ENCODE measurements around the gene DDX50. TPM values are rescaled to one million over a fixed set of nuclear protein-coding genes. Genes with fewer than 3 reads are reported as not detected.

Gene DDX50
- total and polyA plus RNA-seq, 5 donors from 2014 or later, result 36.6 to 47.3 (median 39.7) TPM

DNA sequence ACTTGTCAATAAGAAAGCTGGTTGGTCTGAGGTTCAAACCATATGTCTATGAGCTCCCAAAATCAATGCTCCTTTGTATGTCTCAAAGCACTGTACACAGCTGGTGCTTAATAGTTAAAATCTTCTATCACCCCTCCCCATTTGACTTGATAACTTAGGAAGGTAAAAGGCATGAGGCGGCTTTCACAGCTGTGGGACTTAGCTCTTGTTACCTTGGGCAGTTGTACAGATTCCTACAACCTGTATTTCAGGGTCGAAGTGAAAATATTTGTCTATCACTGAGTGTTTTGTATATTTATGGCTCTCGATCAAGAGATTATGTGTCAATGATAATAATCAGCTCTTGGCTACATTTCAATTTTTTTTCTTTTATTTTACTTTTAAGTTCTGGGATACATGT, 86.5 kb downstream of the DDX50 start:
- Histone ChIP-seq H3K27me3 (ENCODE audit: control insufficient read depth, insufficient read depth, low read length) (no peaks in the 10 kb centered on the region), H3K4me1 (ENCODE audit: control insufficient read depth, insufficient read depth, low read length, poor library complexity, severe bottlenecking) (peaks cover 39% of the 10 kb centered on the region), H3K9me3 (ENCODE audit: control insufficient read depth in 2 of 2, low read length in 2 of 2) (no peaks in the 10 kb centered on the region), H3K4me3 (ENCODE audit: low read depth, low read length) (peak overlapping the region; percentile 78), H3K36me3 (ENCODE audit: control insufficient read depth, insufficient read depth, low read length) (peaks cover 23% of the 10 kb centered on the region), H3K27ac (ENCODE audit: insufficient read depth, low read length, poor library complexity, severe bottlenecking) (peak overlapping the region; percentile 81)
- Mint-ChIP-seq H3K4me3 (peak overlapping the region; percentile 95 to 99 (median 96)), H3K27ac (peak overlapping the region in 1 of 3 donors; percentile 91), H3K9me3 (peaks cover 0 to 2% (median 0%) of the 10 kb centered on the region in 7 donors), H3K36me3 (peaks cover 7% of the 10 kb centered on the region), H3K27me3 (no peaks in the 10 kb centered on the region), H3K4me1 (peaks cover 26 to 52% (median 38%) of the 10 kb centered on the region in 4 donors)
- ATAC-seq (ENCODE audit: low read depth in 2 of 2) (no peak), DNase-seq (no peak)

DNA sequence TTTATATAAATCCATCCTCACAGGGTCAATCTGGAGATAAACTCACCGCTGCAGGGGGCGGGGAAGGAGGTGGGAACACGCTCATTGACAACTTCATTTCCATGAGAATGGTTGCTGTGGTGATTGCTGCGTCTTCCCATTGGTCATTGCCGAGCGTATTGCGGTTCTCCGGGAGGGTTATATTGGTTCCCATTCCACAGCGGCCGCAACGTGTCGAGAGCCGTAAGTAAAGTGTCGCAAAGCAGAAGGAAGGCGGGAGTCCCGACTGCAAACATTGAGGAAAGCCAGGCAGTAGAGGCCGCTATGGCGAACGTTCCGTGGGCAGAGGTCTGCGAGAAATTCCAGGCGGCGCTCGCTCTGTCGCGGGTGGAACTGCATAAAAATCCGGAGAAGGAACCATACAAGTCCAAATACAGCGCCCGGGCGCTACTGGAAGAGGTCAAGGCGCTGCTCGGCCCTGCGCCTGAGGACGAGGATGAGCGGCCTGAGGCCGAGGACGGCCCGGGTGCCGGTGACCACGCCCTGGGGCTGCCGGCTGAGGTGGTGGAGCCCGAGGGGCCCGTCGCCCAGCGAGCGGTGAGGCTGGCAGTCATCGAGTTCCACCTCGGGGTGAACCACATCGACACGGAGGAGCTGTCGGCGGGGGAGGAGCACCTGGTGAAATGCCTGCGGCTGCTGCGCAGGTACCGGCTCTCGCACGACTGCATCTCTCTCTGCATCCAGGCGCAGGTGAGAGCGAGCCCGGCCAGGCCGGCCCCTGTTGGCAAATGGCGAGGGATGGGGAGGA, 87.6 kb downstream of the DDX50 start, which contains the start of gene KIFBP:
KIFBP (plus strand) TSS at position 274 of the 787 bp plus-strand sequence; CDS start at position 304, 30 bp downstream.
- Histone ChIP-seq H3K4me1 (ENCODE audit: control insufficient read depth, insufficient read depth, low read length, poor library complexity, severe bottlenecking) (peaks cover 41% of the 10 kb centered on the region), H3K9me3 (ENCODE audit: control insufficient read depth in 2 of 2, low read length in 2 of 2) (no peaks in the 10 kb centered on the region), H3K27ac (ENCODE audit: insufficient read depth, low read length, poor library complexity, severe bottlenecking) (peak within 1 kb of the TSS; percentile 81), H3K36me3 (ENCODE audit: control insufficient read depth, insufficient read depth, low read length) (peaks cover 15% of the 10 kb centered on the region), H3K27me3 (ENCODE audit: control insufficient read depth, insufficient read depth, low read length) (no peaks in the 10 kb centered on the region), H3K4me3 (ENCODE audit: low read depth, low read length) (peak within 1 kb of the TSS; percentile 78)
- H3K27ac Mint-ChIP-seq, result peak within 1 kb of the TSS; percentile 91 to 97 (median 97)
- peaks cover 6% of the 10 kb centered on the region for H3K36me3 Mint-ChIP-seq
- peak within 1 kb of the TSS; percentile 95 to 99 (median 96) for H3K4me3 Mint-ChIP-seq
- H3K27me3 Mint-ChIP-seq, result no peaks in the 10 kb centered on the region
- peaks cover 0 to 2% (median 0%) of the 10 kb centered on the region in 7 donors for H3K9me3 Mint-ChIP-seq
- H3K4me1 Mint-ChIP-seq, result peaks cover 22 to 63% (median 46%) of the 10 kb centered on the region in 4 donors
- peak; percentile 75 to 76 for ATAC-seq (ENCODE audit: low read depth in 2 of 2)
- peak; percentile 75 to 90 (median 76) for DNase-seq

GRCh38 chr10:68989317-68989990, 88.3 kb downstream of the DDX50 start:
- peak overlapping the region; percentile 91 to 97 (median 94) for H3K27ac Mint-ChIP-seq
- no peak for ATAC-seq (ENCODE audit: low read depth in 2 of 2)

DNA sequence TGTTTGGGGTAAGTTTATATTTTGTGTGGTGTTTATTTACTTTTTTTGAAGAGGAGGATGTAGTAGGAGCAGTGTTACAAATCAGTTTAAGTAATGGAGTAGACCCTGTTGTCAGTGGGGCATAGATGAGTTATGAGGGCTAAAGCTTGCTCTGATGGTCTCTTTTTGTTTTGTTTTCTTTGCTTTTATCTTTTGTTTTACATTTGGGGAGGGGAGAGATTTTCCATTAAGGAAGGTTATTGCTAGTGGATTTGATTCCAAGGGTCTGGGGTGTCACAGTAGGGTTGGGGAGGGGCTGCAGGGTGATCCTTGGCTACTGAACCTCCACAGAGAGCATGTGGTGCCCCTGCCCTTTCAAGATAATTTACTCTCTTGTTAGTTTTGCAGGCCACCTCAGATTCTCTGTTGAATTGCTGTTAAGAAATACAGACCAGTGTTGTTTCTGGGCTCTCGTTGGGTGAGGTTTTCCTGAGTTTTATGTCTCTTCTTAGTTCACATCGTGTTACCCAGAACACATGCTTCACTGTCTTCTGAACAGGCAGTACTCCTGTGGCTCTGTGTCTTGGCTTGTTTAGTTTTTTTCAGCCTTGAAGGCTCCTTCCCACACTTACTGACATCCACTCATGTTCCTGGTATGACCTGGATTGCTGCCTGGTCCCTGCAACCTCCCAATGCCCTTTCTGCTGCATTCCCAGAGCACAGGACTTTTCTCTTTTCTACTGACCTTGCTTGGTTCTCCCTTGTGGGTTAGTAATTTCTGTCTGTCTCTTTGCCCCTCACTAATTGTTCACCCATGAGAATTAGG, 91.7 kb downstream of the DDX50 start:
- Mint-ChIP-seq H3K9me3 (no peaks in the 10 kb centered on the region), H3K27ac (peak overlapping the region; percentile 22 to 72 (median 69)), H3K4me1 (peaks cover 32 to 76% (median 60%) of the 10 kb centered on the region in 4 donors), H3K36me3 (no peaks in the 10 kb centered on the region), H3K27me3 (no peaks in the 10 kb centered on the region), H3K4me3 (peak overlapping the region in 3 of 4 donors; percentile 15 to 87 (median 17))
- DNase-seq (no peak), ATAC-seq (ENCODE audit: low read depth in 2 of 2) (no peak)
- no peaks in the 10 kb centered on the region for H3K36me3 ChIP-seq (ENCODE audit: control insufficient read depth, insufficient read depth, low read length)
- no peaks in the 10 kb centered on the region for H3K27me3 ChIP-seq (ENCODE audit: control insufficient read depth, insufficient read depth, low read length)
- H3K4me3 ChIP-seq (ENCODE audit: low read depth, low read length), result peak overlapping the region; percentile 13
- H3K9me3 ChIP-seq (ENCODE audit: control insufficient read depth in 2 of 2, low read length in 2 of 2), result no peaks in the 10 kb centered on the region
- peaks cover 37% of the 10 kb centered on the region for H3K4me1 ChIP-seq (ENCODE audit: control insufficient read depth, insufficient read depth, low read length, poor library complexity, severe bottlenecking)
- no peak overlapping the region for H3K27ac ChIP-seq (ENCODE audit: insufficient read depth, low read length, poor library complexity, severe bottlenecking)

More at GRCh38 chr10:68989317-68989990, 88.3 kb downstream of the DDX50 start:
- peaks cover 41% of the 10 kb centered on the region for H3K4me1 ChIP-seq (ENCODE audit: control insufficient read depth, insufficient read depth, low read length, poor library complexity, severe bottlenecking)
- no peaks in the 10 kb centered on the region for H3K9me3 ChIP-seq (ENCODE audit: control insufficient read depth in 2 of 2, low read length in 2 of 2)
- no peaks in the 10 kb centered on the region for H3K27me3 ChIP-seq (ENCODE audit: control insufficient read depth, insufficient read depth, low read length)
- peaks cover 0 to 2% (median 0%) of the 10 kb centered on the region in 7 donors for H3K9me3 Mint-ChIP-seq
- H3K27me3 Mint-ChIP-seq, result no peaks in the 10 kb centered on the region
- H3K4me3 Mint-ChIP-seq, result peak overlapping the region; percentile 91 to 99 (median 96)
- peaks cover 8% of the 10 kb centered on the region for H3K36me3 ChIP-seq (ENCODE audit: control insufficient read depth, insufficient read depth, low read length)
- DNase-seq, result no peak
- H3K27ac ChIP-seq (ENCODE audit: insufficient read depth, low read length, poor library complexity, severe bottlenecking), result peak overlapping the region; percentile 81
- H3K4me1 Mint-ChIP-seq, result peaks cover 22 to 67% (median 48%) of the 10 kb centered on the region in 4 donors
- peaks cover under 1% of the 10 kb centered on the region for H3K36me3 Mint-ChIP-seq
- peak overlapping the region; percentile 78 for H3K4me3 ChIP-seq (ENCODE audit: low read depth, low read length)

Other genes starting within 250 kb of the DDX50 start
- gene CCAR1, start 180.1 kb upstream of the DDX50 start, total RNA-seq, result 86.6 TPM
- 10 to 100 TPM; 24.0 to 41.1 (median 31.5) TPM for gene CCAR1, start 180.1 kb upstream of the DDX50 start, polyA plus RNA-seq
- 0.30 TPM for gene STOX1, start 73.8 kb upstream of the DDX50 start, total RNA-seq
- under 1 TPM in 2 of 4 donors, not detected in 2; 0.05 to 0.30 TPM for gene STOX1, start 73.8 kb upstream of the DDX50 start, polyA plus RNA-seq
- gene DDX21, start 54.9 kb downstream of the DDX50 start, total RNA-seq, result 117 TPM
- 10 to 100 TPM in 3 of 4 donors, 1 to 10 TPM in 1; 9.6 to 16.4 (median 13.8) TPM for gene DDX21, start 54.9 kb downstream of the DDX50 start, polyA plus RNA-seq
- gene KIFBP, start 87.5 kb downstream of the DDX50 start, total RNA-seq, result 5.1 TPM
- gene KIFBP, start 87.5 kb downstream of the DDX50 start, polyA plus RNA-seq, result 1 to 10 TPM; 2.9 to 5.0 (median 4.2) TPM
- 580 TPM for gene SRGN, start 186.8 kb downstream of the DDX50 start, total RNA-seq
- gene SRGN, start 186.8 kb downstream of the DDX50 start, polyA plus RNA-seq, result 100 to 1,000 TPM; 254 to 402 (median 306) TPM
- 45.7 TPM for gene VPS26A, start 222.9 kb downstream of the DDX50 start, total RNA-seq
- 10 to 100 TPM; 40.3 to 55.5 (median 43.0) TPM for gene VPS26A, start 222.9 kb downstream of the DDX50 start, polyA plus RNA-seq

All from CD4-positive, CD25-positive, alpha-beta regulatory T cell (primary cell).